Gastroesophageal sphincter (tissue), 3 donors: ENCODE results near the gene ITPR2.

ENCODE experiments used
- CTCF ChIP-seq, 4 experiments: fragments of 200-600 bp in 2 of 4; fragments of 450-650 bp in 2 of 4; sonication (generic) in 1 of 4; IDR thresholded peaks; one replicate each; pipeline ENCODE4 v1.5.1; 2017 to 2019; ENCODE audit warnings: antibody characterized with exemption in 4 of 4, mild to moderate bottlenecking in 2 of 4, moderate library complexity in 2 of 4
- EP300 ChIP-seq: sonication (generic); formaldehyde crosslinking; IDR thresholded peaks from one replicate; pipeline ENCODE4 v1.6.1; 2017; ENCODE audit warnings: antibody characterized with exemption, mild to moderate bottlenecking

- TF ChIP-seq CTCF (IDR thresholded peaks at IDR 0.05) (no peak), EP300 (no peak)
These were observed 293.9 kb downstream of the ITPR2 start for GRCh38 chr12:26539131-26539530.
